Measurements from ENCODE around the gene DHRS7B.

Gene DHRS7B

GRCh38 chr17:21198411-21198810, 71.6 kb downstream of the DHRS7B start:
- H3K9me3 ChIP-seq (ENCODE audit: insufficient read depth, low read length) = no peaks in the 10 kb centered on the region
- no peak overlapping the region for H3K9ac ChIP-seq (ENCODE audit: low read length)
- H3K4me2 ChIP-seq (ENCODE audit: low read length) = no peak overlapping the region
- TF ChIP-seq CTCF (IDR thresholded peaks at IDR 0.05; ENCODE audit: low read depth, low read length) = no peak
- no peak for TF ChIP-seq EZH2phosphoT487 (IDR thresholded peaks at IDR 0.05; ENCODE audit: low read depth)
- H3K4me3 ChIP-seq (ENCODE audit: low read length) = no peak overlapping the region
- no peaks in the 10 kb centered on the region for H3K36me3 ChIP-seq (replicated peaks; ENCODE audit: low read depth, low read length)
- 0 out of 2 replicates have a peak, but pooled peaks cover 3% of the 10 kb centered on the region for H4K20me1 ChIP-seq (ENCODE audit: insufficient read depth, low read length)
- no peaks in the 10 kb centered on the region for H3K4me1 ChIP-seq (ENCODE audit: low read length)
- no peak overlapping the region for H2AFZ ChIP-seq (ENCODE audit: low read depth, low read length)
- H3K27ac ChIP-seq (ENCODE audit: low read length) = no peak overlapping the region
- no peaks in the 10 kb centered on the region for H3K27me3 ChIP-seq (ENCODE audit: low read depth, low read length)
- peaks cover 33% of the 10 kb centered on the region for H3K79me2 ChIP-seq (ENCODE audit: low read length)

GRCh38 chr17:21199311-21199710, 72.5 kb downstream of the DHRS7B start:
- H3K9ac ChIP-seq (ENCODE audit: low read length) = no peak overlapping the region
- peaks cover 33% of the 10 kb centered on the region for H3K79me2 ChIP-seq (ENCODE audit: low read length)
- TF ChIP-seq EZH2phosphoT487 (IDR thresholded peaks at IDR 0.05; ENCODE audit: low read depth) = no peak
- TF ChIP-seq CTCF (IDR thresholded peaks at IDR 0.05; ENCODE audit: low read depth, low read length) = no peak
- H4K20me1 ChIP-seq (ENCODE audit: insufficient read depth, low read length) = 0 out of 2 replicates have a peak, but pooled peaks cover 3% of the 10 kb centered on the region
- H3K4me1 ChIP-seq (ENCODE audit: low read length) = no peaks in the 10 kb centered on the region
- H2AFZ ChIP-seq (ENCODE audit: low read depth, low read length) = no peak overlapping the region
- no peak overlapping the region for H3K4me2 ChIP-seq (ENCODE audit: low read length)
- H3K4me3 ChIP-seq (ENCODE audit: low read length) = no peak overlapping the region
- no peaks in the 10 kb centered on the region for H3K27me3 ChIP-seq (ENCODE audit: low read depth, low read length)
- H3K36me3 ChIP-seq (replicated peaks; ENCODE audit: low read depth, low read length) = no peaks in the 10 kb centered on the region
- H3K27ac ChIP-seq (ENCODE audit: low read length) = no peak overlapping the region
- no peaks in the 10 kb centered on the region for H3K9me3 ChIP-seq (ENCODE audit: insufficient read depth, low read length)

- H2AFZ ChIP-seq (ENCODE audit: low read depth, low read length) = no peak overlapping the region
- peaks cover 38% of the 10 kb centered on the region for H3K79me2 ChIP-seq (ENCODE audit: low read length)
- 0 out of 2 replicates have a peak, but pooled peaks cover 3% of the 10 kb centered on the region for H4K20me1 ChIP-seq (ENCODE audit: insufficient read depth, low read length)
- no peaks in the 10 kb centered on the region for H3K27me3 ChIP-seq (ENCODE audit: low read depth, low read length)
- H3K9me3 ChIP-seq (ENCODE audit: insufficient read depth, low read length) = no peaks in the 10 kb centered on the region
- H3K4me2 ChIP-seq (ENCODE audit: low read length) = no peak overlapping the region
- H3K27ac ChIP-seq (ENCODE audit: low read length) = no peak overlapping the region
- no peaks in the 10 kb centered on the region for H3K4me1 ChIP-seq (ENCODE audit: low read length)
- H3K9ac ChIP-seq (ENCODE audit: low read length) = no peak overlapping the region
- TF ChIP-seq CTCF (IDR thresholded peaks at IDR 0.05; ENCODE audit: low read depth, low read length) (no peak), EZH2phosphoT487 (IDR thresholded peaks at IDR 0.05; ENCODE audit: low read depth) (no peak)
- no peaks in the 10 kb centered on the region for H3K36me3 ChIP-seq (replicated peaks; ENCODE audit: low read depth, low read length)
- no peak overlapping the region for H3K4me3 ChIP-seq (ENCODE audit: low read length)
These were observed 73.1 kb downstream of the DHRS7B start for GRCh38 chr17:21199856-21200255.

- no peaks in the 10 kb centered on the region for H3K27me3 ChIP-seq (ENCODE audit: low read depth, low read length)
- H3K4me2 ChIP-seq (ENCODE audit: low read length) = no peak overlapping the region
- H3K9ac ChIP-seq (ENCODE audit: low read length) = no peak overlapping the region
- H3K79me2 ChIP-seq (ENCODE audit: low read length) = peaks cover 46% of the 10 kb centered on the region
- H4K20me1 ChIP-seq (ENCODE audit: insufficient read depth, low read length) = 0 out of 2 replicates have a peak, but pooled peaks cover 3% of the 10 kb centered on the region
- no peaks in the 10 kb centered on the region for H3K36me3 ChIP-seq (replicated peaks; ENCODE audit: low read depth, low read length)
- TF ChIP-seq EZH2phosphoT487 (IDR thresholded peaks at IDR 0.05; ENCODE audit: low read depth) (no peak), CTCF (IDR thresholded peaks at IDR 0.05; ENCODE audit: low read depth, low read length) (no peak)
- H3K27ac ChIP-seq (ENCODE audit: low read length) = no peak overlapping the region
- no peaks in the 10 kb centered on the region for H3K9me3 ChIP-seq (ENCODE audit: insufficient read depth, low read length)
- H2AFZ ChIP-seq (ENCODE audit: low read depth, low read length) = no peak overlapping the region
- H3K4me1 ChIP-seq (ENCODE audit: low read length) = no peaks in the 10 kb centered on the region
- no peak overlapping the region for H3K4me3 ChIP-seq (ENCODE audit: low read length)
These were observed 74.0 kb downstream of the DHRS7B start for GRCh38 chr17:21200590-21201297.
